ENCODE results near the gene TNS2. TPM values are rescaled to one million over a fixed set of nuclear protein-coding genes. Genes with fewer than 3 reads are reported as not detected.

TNS2 gene
- total and polyA plus RNA-seq, 9 of the 15 experiments (the other 6 are each of a cell fraction or from before 2014, with no cell fraction given): 0.28 to 3.1 (median 1.2) TPM; not detected in 1

DNA sequence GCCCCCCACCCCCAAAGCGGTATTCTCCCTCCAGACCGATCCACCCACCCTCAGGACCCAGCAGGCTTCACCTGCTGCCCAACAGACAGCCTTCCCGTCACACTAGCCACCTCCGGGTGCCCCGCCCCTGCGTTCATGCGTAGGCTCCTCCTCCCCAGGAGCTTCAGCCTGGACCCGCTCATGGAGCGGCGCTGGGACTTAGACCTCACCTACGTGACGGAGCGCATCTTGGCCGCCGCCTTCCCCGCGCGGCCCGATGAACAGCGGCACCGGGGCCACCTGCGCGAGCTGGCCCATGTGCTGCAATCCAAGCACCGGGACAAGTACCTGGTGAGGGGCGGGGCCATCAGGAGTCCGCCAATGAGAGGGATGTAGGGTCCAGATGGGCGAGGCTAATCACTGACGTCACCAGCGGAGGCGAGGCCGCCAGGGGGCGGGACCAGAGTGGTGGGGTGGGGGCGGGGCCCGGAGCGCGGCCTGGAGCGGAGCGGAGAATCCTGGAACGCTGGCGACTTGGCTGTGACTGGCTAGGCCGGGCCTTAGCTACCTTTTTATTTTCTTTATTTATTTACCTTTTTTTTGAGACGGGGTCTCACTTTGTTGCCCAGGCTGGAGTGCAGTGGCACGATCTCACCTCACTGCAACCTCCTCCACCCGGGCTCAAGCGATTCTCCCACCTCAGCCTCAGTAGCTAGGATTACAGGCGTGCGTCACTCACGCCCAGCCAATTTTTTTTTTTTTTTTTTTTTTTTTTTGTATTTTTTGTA lies 4.4 kb downstream of the TNS2 start (continued):
- TF ChIP-seq EHMT2 (IDR thresholded peaks at IDR 0.05): no peak
- TF ChIP-seq MEF2D (tag; conservative IDR thresholded peaks at IDR 0.05; ENCODE audit: low read depth): no peak
- TF ChIP-seq TCF7 (IDR thresholded peaks at IDR 0.05; ENCODE audit: borderline replicate concordance): no peak
- TF ChIP-seq HDAC6 (IDR thresholded peaks at IDR 0.05; ENCODE audit: low read depth, low read length): no peak
- no peak for TF ChIP-seq TAL1 (IDR thresholded peaks at IDR 0.05)
- TF ChIP-seq ZNF277 (CRISPR knock-in tag; IDR thresholded peaks at IDR 0.05; ENCODE audit: borderline replicate concordance): no peak
- TF ChIP-seq, protein P1, sequence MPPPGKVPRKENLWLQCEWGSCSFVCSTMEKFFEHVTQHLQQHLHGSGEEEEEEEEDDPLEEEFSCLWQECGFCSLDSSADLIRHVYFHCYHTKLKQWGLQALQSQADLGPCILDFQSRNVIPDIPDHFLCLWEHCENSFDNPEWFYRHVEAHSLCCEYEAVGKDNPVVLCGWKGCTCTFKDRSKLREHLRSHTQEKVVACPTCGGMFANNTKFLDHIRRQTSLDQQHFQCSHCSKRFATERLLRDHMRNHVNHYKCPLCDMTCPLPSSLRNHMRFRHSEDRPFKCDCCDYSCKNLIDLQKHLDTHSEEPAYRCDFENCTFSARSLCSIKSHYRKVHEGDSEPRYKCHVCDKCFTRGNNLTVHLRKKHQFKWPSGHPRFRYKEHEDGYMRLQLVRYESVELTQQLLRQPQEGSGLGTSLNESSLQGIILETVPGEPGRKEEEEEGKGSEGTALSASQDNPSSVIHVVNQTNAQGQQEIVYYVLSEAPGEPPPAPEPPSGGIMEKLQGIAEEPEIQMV (tag; conservative IDR thresholded peaks at IDR 0.05; ENCODE audit: low read depth): no peak
- TF ChIP-seq EZH2 (IDR thresholded peaks at IDR 0.05; ENCODE audit: borderline replicate concordance, low read depth, low read length): no peak
- TF ChIP-seq, protein P2, sequence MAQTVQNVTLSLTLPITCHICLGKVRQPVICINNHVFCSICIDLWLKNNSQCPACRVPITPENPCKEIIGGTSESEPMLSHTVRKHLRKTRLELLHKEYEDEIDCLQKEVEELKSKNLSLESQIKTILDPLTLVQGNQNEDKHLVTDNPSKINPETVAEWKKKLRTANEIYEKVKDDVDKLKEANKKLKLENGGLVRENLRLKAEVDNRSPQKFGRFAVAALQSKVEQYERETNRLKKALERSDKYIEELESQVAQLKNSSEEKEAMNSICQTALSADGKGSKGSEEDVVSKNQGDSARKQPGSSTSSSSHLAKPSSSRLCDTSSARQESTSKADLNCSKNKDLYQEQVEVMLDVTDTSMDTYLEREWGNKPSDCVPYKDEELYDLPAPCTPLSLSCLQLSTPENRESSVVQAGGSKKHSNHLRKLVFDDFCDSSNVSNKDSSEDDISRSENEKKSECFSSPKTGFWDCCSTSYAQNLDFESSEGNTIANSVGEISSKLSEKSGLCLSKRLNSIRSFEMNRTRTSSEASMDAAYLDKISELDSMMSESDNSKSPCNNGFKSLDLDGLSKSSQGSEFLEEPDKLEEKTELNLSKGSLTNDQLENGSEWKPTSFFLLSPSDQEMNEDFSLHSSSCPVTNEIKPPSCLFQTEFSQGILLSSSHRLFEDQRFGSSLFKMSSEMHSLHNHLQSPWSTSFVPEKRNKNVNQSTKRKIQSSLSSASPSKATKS (CRISPR knock-in tag; IDR thresholded peaks at IDR 0.05): no peak
- no peak for TF ChIP-seq NR2C1 (IDR thresholded peaks at IDR 0.05)
- TF ChIP-seq NR2C1 (tag; IDR thresholded peaks at IDR 0.05): no peak
- no peak for TF ChIP-seq NCOA1 (IDR thresholded peaks at IDR 0.05; ENCODE audit: low read depth)
- TF ChIP-seq ARID1B (IDR thresholded peaks at IDR 0.05): no peak
- TF ChIP-seq HDAC2 (IDR thresholded peaks at IDR 0.05): no peak
- no peak for TF ChIP-seq LARP7 (IDR thresholded peaks at IDR 0.05)
- TF ChIP-seq ZNF408 (CRISPR knock-in tag; IDR thresholded peaks at IDR 0.05; ENCODE audit: low read depth): no peak
- no peak for TF ChIP-seq GTF2A2 (tag; IDR thresholded peaks at IDR 0.05)
- TF ChIP-seq CCNT2 (IDR thresholded peaks at IDR 0.05; ENCODE audit: borderline replicate concordance, extremely low read depth, insufficient read length, low read depth, low read length): no peak
- 0 out of 2 replicates have a peak, but pooled peaks have one; percentile 49 for TF ChIP-seq ZNF175 (CRISPR knock-in tag; IDR thresholded peaks at IDR 0.05; ENCODE audit: low read depth)
- no peak for TF ChIP-seq HNRNPH1 (optimal IDR thresholded peaks at IDR 0.05; ENCODE audit: low read depth, low read length)
- no peak; the same call in 1 of the 2 replicates for TF ChIP-seq RAD51 (IDR thresholded peaks at IDR 0.05; ENCODE audit: borderline replicate concordance, low read depth)
- TF ChIP-seq HMBOX1 (IDR thresholded peaks at IDR 0.05): no peak
- TF ChIP-seq IRF2 (CRISPR knock-in tag; IDR thresholded peaks at IDR 0.05): no peak
- TF ChIP-seq DACH1 (IDR thresholded peaks at IDR 0.05; ENCODE audit: partially characterized antibody): no peak
- no peak for TF ChIP-seq ZNF239 (CRISPR knock-in tag; IDR thresholded peaks at IDR 0.05)
